Tibial nerve (tissue), 4 donors: ENCODE measurements around the gene HECW1.

Experiments used
- EP300 ChIP-seq, 2 donors: sonication (generic); formaldehyde crosslinking; IDR thresholded peaks; one replicate each; pipeline ENCODE4 v1.6.1; 2017; ENCODE audit warnings: antibody characterized with exemption in 2 of 2, mild to moderate bottlenecking in 1 of 2
- POLR2A ChIP-seq, 2 donors: fragments of 450-650 bp; IDR thresholded peaks; one replicate each; pipeline ENCODE4 v1.6.1; 2017; ENCODE audit warnings: antibody characterized with exemption in 2 of 2, mild to moderate bottlenecking in 2 of 2, moderate library complexity in 2 of 2
- TF ChIP-seq, protein P1 (sequence below), 5 experiments: fragments of 200-600 bp in 3 of 5; fragments of 450-650 bp in 2 of 5; sonication (generic) in 3 of 5; IDR thresholded peaks; one replicate each; pipeline ENCODE4 v1.5.1; 2016 to 2019; ENCODE audit warnings: antibody characterized with exemption in 5 of 5, mild to moderate bottlenecking in 3 of 5, moderate library complexity in 2 of 5

DNA sequence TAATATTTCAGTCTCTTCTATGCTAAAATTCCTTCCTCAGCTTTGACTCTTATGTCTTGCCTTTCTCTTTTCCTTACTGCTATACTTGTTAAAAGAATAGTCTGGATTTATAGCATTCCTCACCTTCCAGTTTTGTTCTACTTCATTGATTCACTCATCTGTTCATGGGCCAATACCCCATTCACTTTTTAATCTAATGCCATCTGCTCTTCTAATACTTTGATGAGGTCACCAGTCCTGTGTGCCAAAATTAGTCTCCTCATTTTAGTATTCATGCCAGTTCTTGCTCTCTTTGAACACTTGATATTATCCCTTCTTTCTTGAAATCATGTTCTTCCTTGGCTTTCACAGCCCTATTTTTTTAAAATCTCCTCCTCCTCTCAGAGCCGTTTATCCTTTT, 489.8 kb downstream of the HECW1 start:
- TF ChIP-seq, protein P1, sequence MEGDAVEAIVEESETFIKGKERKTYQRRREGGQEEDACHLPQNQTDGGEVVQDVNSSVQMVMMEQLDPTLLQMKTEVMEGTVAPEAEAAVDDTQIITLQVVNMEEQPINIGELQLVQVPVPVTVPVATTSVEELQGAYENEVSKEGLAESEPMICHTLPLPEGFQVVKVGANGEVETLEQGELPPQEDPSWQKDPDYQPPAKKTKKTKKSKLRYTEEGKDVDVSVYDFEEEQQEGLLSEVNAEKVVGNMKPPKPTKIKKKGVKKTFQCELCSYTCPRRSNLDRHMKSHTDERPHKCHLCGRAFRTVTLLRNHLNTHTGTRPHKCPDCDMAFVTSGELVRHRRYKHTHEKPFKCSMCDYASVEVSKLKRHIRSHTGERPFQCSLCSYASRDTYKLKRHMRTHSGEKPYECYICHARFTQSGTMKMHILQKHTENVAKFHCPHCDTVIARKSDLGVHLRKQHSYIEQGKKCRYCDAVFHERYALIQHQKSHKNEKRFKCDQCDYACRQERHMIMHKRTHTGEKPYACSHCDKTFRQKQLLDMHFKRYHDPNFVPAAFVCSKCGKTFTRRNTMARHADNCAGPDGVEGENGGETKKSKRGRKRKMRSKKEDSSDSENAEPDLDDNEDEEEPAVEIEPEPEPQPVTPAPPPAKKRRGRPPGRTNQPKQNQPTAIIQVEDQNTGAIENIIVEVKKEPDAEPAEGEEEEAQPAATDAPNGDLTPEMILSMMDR (IDR thresholded peaks at IDR 0.05): no peak
- no peak for TF ChIP-seq EP300 (IDR thresholded peaks at IDR 0.05)
- TF ChIP-seq POLR2A (IDR thresholded peaks at IDR 0.05): no peak
